Nephron (organoid): Measurements from ENCODE around the gene CYBB.
A peak's percentile ranks its signal among the peaks of the same experiment; 100 is the strongest.

Source experiments
- H3K27ac Mint-ChIP-seq, 3 experiments: 2 replicates each; pipeline ENCODE4 v1.8.0; 2020; ENCODE audit warnings: mixed read lengths in 3 of 3, mild to moderate bottlenecking in 2 of 3, moderate library complexity in 1 of 3
- H3K27me3 Mint-ChIP-seq: 2 replicates; pipeline ENCODE4 v1.8.0; 2021; ENCODE audit warnings: low read depth, mild to moderate bottlenecking, moderate library complexity, mixed read lengths
- H3K36me3 Mint-ChIP-seq: 2 replicates; pipeline ENCODE4 v1.8.0; 2020; ENCODE audit warnings: low read depth, mixed read lengths
- H3K4me1 Mint-ChIP-seq: 2 replicates; pipeline ENCODE4 v1.8.0; 2020; ENCODE audit warnings: mixed read lengths
- H3K4me3 Mint-ChIP-seq, 3 experiments: 2 replicates each; pipeline ENCODE4 v1.8.0; 2020; ENCODE audit warnings: mild to moderate bottlenecking in 3 of 3, mixed read lengths in 3 of 3, moderate library complexity in 2 of 3
- H3K9me3 Mint-ChIP-seq: 2 replicates; pipeline ENCODE4 v1.8.0; 2020; ENCODE audit warnings: mixed read lengths
- CTCF ChIP-seq, 3 experiments: fragments of 200-600 bp; sonication (generic); IDR thresholded peaks; one replicate each; pipeline ENCODE4 v1.5.0; 2021; ENCODE audit warnings: antibody characterized with exemption in 3 of 3; ENCODE audit not compliant: unreplicated experiment in 3 of 3

CYBB gene

GRCh38 chrX:37825215-37825842 is 45.5 kb downstream of the CYBB start:
- no peaks in the 10 kb centered on the region for H3K9me3 Mint-ChIP-seq
- H3K27ac Mint-ChIP-seq: no peak overlapping the region
- no peaks in the 10 kb centered on the region for H3K36me3 Mint-ChIP-seq
- H3K4me3 Mint-ChIP-seq: no peak overlapping the region
- peak; percentile 71 to 81 (median 78) for TF ChIP-seq CTCF (IDR thresholded peaks at IDR 0.05; ENCODE audit: unreplicated experiment in 3 of 3)
- H3K4me1 Mint-ChIP-seq: no peaks in the 10 kb centered on the region
- no peaks in the 10 kb centered on the region for H3K27me3 Mint-ChIP-seq

GRCh38 chrX:37829721-37830120 is 49.9 kb downstream of the CYBB start:
- no peaks in the 10 kb centered on the region for H3K4me1 Mint-ChIP-seq
- no peak overlapping the region for H3K4me3 Mint-ChIP-seq
- H3K36me3 Mint-ChIP-seq: no peaks in the 10 kb centered on the region
- H3K9me3 Mint-ChIP-seq: no peaks in the 10 kb centered on the region
- no peaks in the 10 kb centered on the region for H3K27me3 Mint-ChIP-seq
- no peak overlapping the region for H3K27ac Mint-ChIP-seq
- no peak for TF ChIP-seq CTCF (IDR thresholded peaks at IDR 0.05; ENCODE audit: unreplicated experiment in 3 of 3)

GRCh38 chrX:37830371-37830770 is 50.5 kb downstream of the CYBB start:
- no peaks in the 10 kb centered on the region for H3K36me3 Mint-ChIP-seq
- H3K4me3 Mint-ChIP-seq: no peak overlapping the region
- no peak overlapping the region for H3K27ac Mint-ChIP-seq
- H3K9me3 Mint-ChIP-seq: no peaks in the 10 kb centered on the region
- TF ChIP-seq CTCF (IDR thresholded peaks at IDR 0.05; ENCODE audit: unreplicated experiment in 3 of 3): no peak
- no peaks in the 10 kb centered on the region for H3K4me1 Mint-ChIP-seq
- H3K27me3 Mint-ChIP-seq: no peaks in the 10 kb centered on the region

GRCh38 chrX:37834937-37835336 is 55.1 kb downstream of the CYBB start:
- no peak for TF ChIP-seq CTCF (IDR thresholded peaks at IDR 0.05; ENCODE audit: unreplicated experiment in 3 of 3)
- no peak overlapping the region for H3K27ac Mint-ChIP-seq
- H3K4me3 Mint-ChIP-seq: no peak overlapping the region
- H3K27me3 Mint-ChIP-seq: no peaks in the 10 kb centered on the region
- peaks cover 4% of the 10 kb centered on the region for H3K36me3 Mint-ChIP-seq
- H3K4me1 Mint-ChIP-seq: no peaks in the 10 kb centered on the region
- H3K9me3 Mint-ChIP-seq: no peaks in the 10 kb centered on the region

GRCh38 chrX:37840931-37841330 is 61.1 kb downstream of the CYBB start:
- H3K4me1 Mint-ChIP-seq: no peaks in the 10 kb centered on the region
- no peak overlapping the region for H3K4me3 Mint-ChIP-seq
- peaks cover 4% of the 10 kb centered on the region for H3K36me3 Mint-ChIP-seq
- H3K27me3 Mint-ChIP-seq: no peaks in the 10 kb centered on the region
- no peaks in the 10 kb centered on the region for H3K9me3 Mint-ChIP-seq
- no peak overlapping the region for H3K27ac Mint-ChIP-seq
- TF ChIP-seq CTCF (IDR thresholded peaks at IDR 0.05; ENCODE audit: unreplicated experiment in 3 of 3): no peak

GRCh38 chrX:37844622-37845021 is 64.8 kb downstream of the CYBB start:
- TF ChIP-seq CTCF (IDR thresholded peaks at IDR 0.05; ENCODE audit: unreplicated experiment in 3 of 3): no peak
- Mint-ChIP-seq H3K27me3 (peaks cover 3% of the 10 kb centered on the region), H3K4me1 (no peaks in the 10 kb centered on the region), H3K9me3 (peaks cover 2% of the 10 kb centered on the region), H3K4me3 (no peak overlapping the region), H3K36me3 (no peaks in the 10 kb centered on the region), H3K27ac (no peak overlapping the region)
